B cell (primary cell): ENCODE results near the gene EPM2AIP1. TPM values are rescaled to one million over a fixed set of nuclear protein-coding genes. Genes with fewer than 3 reads are reported as not detected.

ENCODE experiments used
- ATAC-seq: fragments of 200-7000 bp; cut with Tn5 transposase; one replicate; pipeline ENCODE4 v1.10.0; 2021; ENCODE audit warnings: low read depth, mild to moderate bottlenecking, moderate number of reproducible peaks, moderate library complexity
- CTCF ChIA-PET: fragments of 350-600 bp; sonication (Branson Sonifier 250); formaldehyde crosslinking; loops from one replicate; lab custom pipeline; 2021; ENCODE audit warnings: antibody characterized with exemption, inconsistent platforms; lab: Charles Lee
- POLR2A ChIA-PET: fragments of 350-600 bp; sonication (Branson Sonifier 250); formaldehyde crosslinking; loops from one replicate; lab custom pipeline; 2021; ENCODE audit warnings: antibody characterized with exemption; lab: Charles Lee
- DNase-seq: peaks from one replicate; pipeline ENCODE4 v3.0.0; 2013
- H2AFZ ChIP-seq: 2 replicates; pipeline ENCODE4 v1.6.1; 2012; ENCODE audit warnings: mild to moderate bottlenecking, low read depth, low read length; ENCODE audit not compliant: insufficient read depth, poor library complexity, severe bottlenecking
- H3K27ac ChIP-seq, 2 donors: 1 replicate in 1 of 2; 2 replicates in 1 of 2; pipeline ENCODE4 v1.5.1; 2012 to 2013; ENCODE audit warnings: low read length in 2 of 2, mild to moderate bottlenecking in 2 of 2, moderate library complexity in 1 of 2
- H3K27me3 ChIP-seq, 4 experiments: fragments of 200-600 bp in 1 of 4; sonication (generic) in 1 of 4; replicated peaks in 1 of 4; 1 replicate in 2 of 4; 2 replicates in 2 of 4; pipeline versions ENCODE4 v1.6.1 to v1.7.0; 2013 to 2016; ENCODE audit warnings: low read length in 3 of 4, mild to moderate bottlenecking in 2 of 4, mixed read lengths in 1 of 4, moderate library complexity in 1 of 4; ENCODE audit not compliant: insufficient read depth in 4 of 4, control insufficient read depth in 3 of 4; ENCODE audit errors: control extremely low read depth in 1 of 4
- H3K36me3 ChIP-seq, 2 experiments: replicated peaks in 1 of 2; 1 replicate in 1 of 2; 2 replicates in 1 of 2; pipeline versions ENCODE4 v1.6.1 to v1.7.1; 2013; ENCODE audit warnings: low read length in 1 of 2; ENCODE audit not compliant: insufficient read depth in 2 of 2, control insufficient read depth in 1 of 2; ENCODE audit errors: control extremely low read depth in 1 of 2, extremely low read depth in 1 of 2
- H3K4me1 ChIP-seq, 2 donors: fragments of 200-600 bp in 1 of 2; sonication (generic) in 1 of 2; 1 replicate in 1 of 2; 2 replicates in 1 of 2; pipeline versions ENCODE4 v1.5.1 to v1.6.1; 2013 to 2017; ENCODE audit warnings: low read length in 2 of 2; ENCODE audit not compliant: control insufficient read depth in 2 of 2, insufficient read depth in 2 of 2
- H3K4me2 ChIP-seq: replicated peaks from 2 replicates; pipeline ENCODE3; 2012; ENCODE audit warnings: mild to moderate bottlenecking, low read depth, low read length; ENCODE audit not compliant: poor library complexity, severe bottlenecking
- H3K4me3 ChIP-seq, 5 experiments: fragments of 200-600 bp in 1 of 5; sonication (generic) in 1 of 5; 1 replicate in 3 of 5; 2 replicates in 2 of 5; pipeline versions ENCODE4 v1.5.1 to v1.7.0; 2011 to 2016; ENCODE audit warnings: low read length in 4 of 5, mild to moderate bottlenecking in 4 of 5, low read depth in 2 of 5, control low read depth in 1 of 5, moderate library complexity in 1 of 5; ENCODE audit not compliant: insufficient read depth in 1 of 5; ENCODE audit errors: control extremely low read depth in 1 of 5, extremely low read depth in 1 of 5
- H3K79me2 ChIP-seq: fragments of 200-600 bp; sonication (generic); one replicate; pipeline ENCODE4 v1.6.0; 2016; ENCODE audit warnings: low read length; ENCODE audit not compliant: control insufficient read depth, insufficient read depth
- H3K9ac ChIP-seq: fragments of 200-600 bp; sonication (generic); 2 replicates; pipeline ENCODE4 v1.6.1; 2017; ENCODE audit warnings: mild to moderate bottlenecking, low read length, moderate library complexity
- H3K9me3 ChIP-seq, 3 donors: one replicate each; pipeline versions ENCODE4 v1.6.1 to v1.7.1; 2013; ENCODE audit warnings: low read length in 2 of 3; ENCODE audit not compliant: control insufficient read depth in 2 of 3, insufficient read depth in 1 of 3; ENCODE audit errors: control extremely low read depth in 1 of 3
- H4K20me1 ChIP-seq: 2 replicates; pipeline ENCODE4 v1.6.0; 2012; ENCODE audit warnings: mild to moderate bottlenecking, low read length; ENCODE audit not compliant: insufficient read depth, control insufficient read depth, poor library complexity, severe bottlenecking
- H3K27ac Mint-ChIP-seq: one replicate; pipeline ENCODE4 v1.8.0; 2021; ENCODE audit warnings: mixed read lengths
- H3K27me3 Mint-ChIP-seq: one replicate; pipeline ENCODE4 v1.8.0; 2021; ENCODE audit warnings: mixed read lengths
- H3K4me1 Mint-ChIP-seq: one replicate; pipeline ENCODE4 v1.8.0; 2021; ENCODE audit warnings: mixed read lengths
- H3K4me3 Mint-ChIP-seq: one replicate; pipeline ENCODE4 v1.8.0; 2021; ENCODE audit warnings: mixed read lengths
- H3K9me3 Mint-ChIP-seq: one replicate; pipeline ENCODE4 v1.8.0; 2022; ENCODE audit warnings: mixed read lengths; ENCODE audit not compliant: insufficient read depth
- CTCF ChIP-seq: fragments of 200-600 bp; IDR thresholded peaks from one replicate; pipeline ENCODE4 v1.8.0; 2022; ENCODE audit warnings: antibody characterized with exemption, mild to moderate bottlenecking
- EZH2 ChIP-seq: IDR thresholded peaks from 2 replicates; pipeline ENCODE4 v1.6.1; 2012; ENCODE audit warnings: borderline replicate concordance, low read depth, mild to moderate bottlenecking, moderate library complexity, low read length; ENCODE audit not compliant: insufficient read depth, poor library complexity, severe bottlenecking
- WGBS: methylation state at CpG from one replicate; pipeline ENCODE4 v1.1.5; 2013; ENCODE audit warnings: missing lambda C conversion rate; ENCODE audit not compliant: insufficient coverage; 5-methylcytosine and 5-hydroxymethylcytosine counted together
- intact Hi-C: fragments of 100-400 bp; cut with micrococcal nuclease; formaldehyde crosslinking; loops from one replicate; pipeline ENCODE4 v1.10.0; 2022
- polyA plus RNA-seq: library from polyadenylated mRNA; depleted of rRNA; stranded (reverse); fragments of >200 nt; gene quantifications from 2 replicates; pipeline ENCODE4 v1.2.3, GENCODE V29; 2012
- total RNA-seq, 2 donors: library from RNA; stranded (reverse); fragments of 120-200 nt in 1 of 2; gene quantifications; 1 replicate in 1 of 2; 2 replicates in 1 of 2; pipeline versions ENCODE4 v1.2.3 to v1.2.4, GENCODE V29; 2013 to 2022

EPM2AIP1 gene
- total and polyA plus RNA-seq, 2 donors (not counting 1 experiment from before 2014, with no cell fraction given), result 13.5 to 42.4 TPM

- Histone ChIP-seq H3K27ac (peak overlapping the region in 1 of 2 donors; percentile 76), H3K27me3 (no peaks in the 10 kb centered on the region), H2AFZ (peak overlapping the region; percentile 97), H3K4me2 (peak overlapping the region; percentile 99), H3K36me3 (no peaks in the 10 kb centered on the region), H3K9me3 (peaks cover 0 to 18% (median 11%) of the 10 kb centered on the region in 3 donors), H3K79me2 (peaks cover 32% of the 10 kb centered on the region), H4K20me1 (no peaks in the 10 kb centered on the region), H3K4me1 (peaks cover 6 to 14% of the 10 kb centered on the region in 2 donors), H3K9ac (peak overlapping the region; percentile 93), H3K4me3 (peak overlapping the region; percentile 22 to 79 (median 76))
- peaks cover 16% of the 10 kb centered on the region for H3K4me1 Mint-ChIP-seq
- WGBS, result under 1% methylated on average over 56 of the region's 56 CpGs
- H3K9me3 Mint-ChIP-seq, result peaks cover 2% of the 10 kb centered on the region
- POLR2A ChIA-PET, result interaction anchor here (0.9 to 2.2 kb wide), 12 partner anchors 9 to 53 kb away, joined by 3 to 14 read pairs (median 3); partner anchors contain the start of genes EPM2AIP1 and MLH1
- peak overlapping the region; percentile 78 for H3K27ac Mint-ChIP-seq
- DNase-seq (no peak), ATAC-seq (peak; percentile 39)
- intact Hi-C loops, result loop anchor here (1.0 to 2.0 kb wide), 3 partner anchors 14 to 32 kb away; no protein-coding TSS in a partner anchor
- H3K4me3 Mint-ChIP-seq, result peak overlapping the region; percentile 90
- TF ChIP-seq EZH2 (no peak), CTCF (no peak)
- no peaks in the 10 kb centered on the region for H3K27me3 Mint-ChIP-seq
- CTCF ChIA-PET, result interaction anchor here (0.9 to 4.4 kb wide), 15 partner anchors 9 to 75 kb away, joined by 3 to 42 read pairs (median 4); no protein-coding TSS in a partner anchor
Measured at GRCh38 chr3:36944012-36944640, 48.8 kb downstream of the EPM2AIP1 start.

- intact Hi-C loops, result no loop called here
- no peaks in the 10 kb centered on the region for H3K27me3 ChIP-seq
- H3K9ac ChIP-seq, result peak overlapping the region; percentile 93
- peaks cover 16% of the 10 kb centered on the region for H3K4me1 Mint-ChIP-seq
- H3K79me2 ChIP-seq, result peaks cover 37% of the 10 kb centered on the region
- TF ChIP-seq CTCF (no peak), EZH2 (no peak)
- H3K4me3 ChIP-seq, result peak overlapping the region; percentile 22 to 79 (median 76)
- H3K9me3 ChIP-seq, result peaks cover 0 to 18% (median 11%) of the 10 kb centered on the region in 3 donors
- H3K27ac ChIP-seq, result no peak overlapping the region
- no peaks in the 10 kb centered on the region for H3K27me3 Mint-ChIP-seq
- no peaks in the 10 kb centered on the region for H3K36me3 ChIP-seq
- H4K20me1 ChIP-seq, result no peaks in the 10 kb centered on the region
- H3K4me3 Mint-ChIP-seq, result peak overlapping the region; percentile 90
- ChIA-PET POLR2A (interaction anchor here (1.1 to 2.2 kb wide), 8 partner anchors 15 to 52 kb away, joined by 3 to 14 read pairs (median 4); partner anchors contain the start of genes EPM2AIP1 and MLH1), CTCF (interaction anchor here (1.1 to 4.4 kb wide), 7 partner anchors 13 to 75 kb away, joined by 3 to 42 read pairs (median 9); no protein-coding TSS in a partner anchor)
- peaks cover 2% of the 10 kb centered on the region for H3K9me3 Mint-ChIP-seq
- H3K27ac Mint-ChIP-seq, result peak overlapping the region; percentile 78
- WGBS, result 21% methylated on average over 10 of the region's 10 CpGs
- DNase-seq (no peak), ATAC-seq (no peak)
- H2AFZ ChIP-seq, result peak overlapping the region; percentile 97
- H3K4me2 ChIP-seq, result peak overlapping the region; percentile 99
- H3K4me1 ChIP-seq, result peaks cover 6 to 14% of the 10 kb centered on the region in 2 donors
Measured at GRCh38 chr3:36943601-36944000, 49.3 kb downstream of the EPM2AIP1 start.
